Calu3 (cell line): ENCODE measurements around the gene SLC37A3. TPM values are rescaled to one million over a fixed set of nuclear protein-coding genes. Genes with fewer than 3 reads are reported as not detected.
"Not testable (repeated sequence)": the region's sequence is repeated elsewhere in the genome, so short reads cannot be mapped to it uniquely, and the experiment has no call there.

ENCODE experiments used
- BruUV-seq: library from RNA; stranded (reverse); fragments of 400-500 nt; replicated peaks from 2 replicates; lab custom pipeline; 2021; lab: Mats Ljungman, UMichigan
- CTCF ChIA-PET: fragments of 300-600 bp; sonication (Branson Sonifier 250); formaldehyde crosslinking; loops from one replicate; lab custom pipeline; 2022; ENCODE audit warnings: antibody characterized with exemption; lab: Charles Lee
- DNase-seq: peaks from one replicate; pipeline ENCODE4 v3.0.0; 2022
- H3K27ac Mint-ChIP-seq: one replicate; pipeline ENCODE4 v1.8.0; 2022; ENCODE audit warnings: mixed read lengths; ENCODE audit not compliant: unreplicated experiment
- H3K27me3 Mint-ChIP-seq: one replicate; pipeline ENCODE4 v1.8.0; 2022; ENCODE audit warnings: mixed read lengths; ENCODE audit not compliant: unreplicated experiment
- H3K36me3 Mint-ChIP-seq: one replicate; pipeline ENCODE4 v1.8.0; 2022; ENCODE audit warnings: mild to moderate bottlenecking, moderate library complexity, mixed read lengths; ENCODE audit not compliant: insufficient read depth, unreplicated experiment
- H3K4me1 Mint-ChIP-seq: one replicate; pipeline ENCODE4 v1.8.0; 2022; ENCODE audit warnings: mild to moderate bottlenecking, low read depth, mixed read lengths; ENCODE audit not compliant: unreplicated experiment
- H3K4me3 Mint-ChIP-seq: one replicate; pipeline ENCODE4 v1.8.0; 2022; ENCODE audit warnings: mild to moderate bottlenecking, low read depth, moderate library complexity, mixed read lengths; ENCODE audit not compliant: unreplicated experiment
- H3K9me3 Mint-ChIP-seq: one replicate; pipeline ENCODE4 v1.8.0; 2022; ENCODE audit warnings: low read depth, mixed read lengths; ENCODE audit not compliant: unreplicated experiment
- CTCF ChIP-seq: fragments of 200-600 bp; IDR thresholded peaks from one replicate; pipeline ENCODE4 v1.8.0; 2022; ENCODE audit warnings: antibody characterized with exemption; ENCODE audit not compliant: unreplicated experiment
- intact Hi-C: fragments of 100-400 bp; cut with micrococcal nuclease; formaldehyde crosslinking; loops from one replicate; pipeline ENCODE4 v1.10.0; 2022; ENCODE audit not compliant: unreplicated experiment
- total RNA-seq: library from RNA; stranded (reverse); gene quantifications from 2 replicates; pipeline ENCODE4 v1.2.3, GENCODE V29; 2022

SLC37A3 gene
- total RNA-seq, 1 experiment from 2014 or later: 65.2 TPM

GRCh38 chr7:140324714-140325113 lies 73.6 kb downstream of the SLC37A3 start:
- Mint-ChIP-seq H3K4me3 (no peak overlapping the region), H3K4me1 (no peaks in the 10 kb centered on the region), H3K36me3 (no peaks in the 10 kb centered on the region), H3K27ac (no peak overlapping the region), H3K9me3 (no peaks in the 10 kb centered on the region), H3K27me3 (no peaks in the 10 kb centered on the region)
- intact Hi-C loops: loop anchor here (5.0 kb wide), 1 partner anchor 92 kb away; no protein-coding TSS in a partner anchor
- no peak for DNase-seq
- no peak for TF ChIP-seq CTCF
- no TSS peak for BruUV-seq
- CTCF ChIA-PET: no interaction called here

DNA sequence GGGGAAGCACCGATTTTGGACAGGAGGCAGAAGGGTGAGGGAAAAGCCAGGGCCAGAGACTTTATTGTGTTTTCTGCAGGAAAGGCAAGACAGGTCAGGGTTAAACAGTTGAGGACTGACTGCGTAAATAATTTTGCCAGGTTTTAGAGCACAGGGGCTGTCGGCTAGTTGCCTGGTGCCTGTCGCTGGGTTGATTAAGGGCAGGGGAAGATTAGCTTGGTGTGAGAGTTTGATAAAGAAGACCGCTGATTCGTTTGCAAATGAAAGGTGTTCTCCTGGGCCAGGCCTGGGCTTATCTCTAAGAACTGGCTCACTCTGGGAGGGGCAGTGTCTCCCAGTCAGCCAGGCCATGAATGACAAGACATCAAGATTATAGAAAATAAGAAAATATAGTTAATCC lies 75.6 kb downstream of the SLC37A3 start:
- peaks cover under 1% of the 10 kb centered on the region for H3K9me3 Mint-ChIP-seq
- no peak for TF ChIP-seq CTCF
- H3K36me3 Mint-ChIP-seq: no peaks in the 10 kb centered on the region
- no peak for DNase-seq
- no peak overlapping the region for H3K27ac Mint-ChIP-seq
- H3K4me3 Mint-ChIP-seq: no peak overlapping the region
- H3K4me1 Mint-ChIP-seq: no peaks in the 10 kb centered on the region
- no TSS peak for BruUV-seq
- H3K27me3 Mint-ChIP-seq: no peaks in the 10 kb centered on the region
- intact Hi-C loops: no loop called here
- CTCF ChIA-PET: interaction anchor here (0.6 kb wide), 1 partner anchor 56 kb away, joined by 3 read pairs; no protein-coding TSS in a partner anchor

- H3K27me3 Mint-ChIP-seq, CTCF ChIA-PET, intact Hi-C loops, H3K4me3 Mint-ChIP-seq, H3K9me3 Mint-ChIP-seq, H3K27ac Mint-ChIP-seq, DNase-seq, H3K36me3 Mint-ChIP-seq, BruUV-seq: not testable (repeated sequence)
- peaks cover 22% of the 10 kb centered on the region for H3K4me1 Mint-ChIP-seq
Observed at GRCh38 chr7:140320078-140320477, 78.3 kb downstream of the SLC37A3 start.

- no peak for TF ChIP-seq CTCF
- DNase-seq: no peak
- Mint-ChIP-seq H3K9me3 (peaks cover 3% of the 10 kb centered on the region), H3K4me1 (peaks cover 23% of the 10 kb centered on the region), H3K4me3 (no peak overlapping the region), H3K36me3 (no peaks in the 10 kb centered on the region), H3K27ac (no peak overlapping the region), H3K27me3 (no peaks in the 10 kb centered on the region)
- no TSS peak for BruUV-seq
- intact Hi-C loops: no loop called here
- CTCF ChIA-PET: no interaction called here
Observed at GRCh38 chr7:140317999-140318398, 80.3 kb downstream of the SLC37A3 start.

DNA sequence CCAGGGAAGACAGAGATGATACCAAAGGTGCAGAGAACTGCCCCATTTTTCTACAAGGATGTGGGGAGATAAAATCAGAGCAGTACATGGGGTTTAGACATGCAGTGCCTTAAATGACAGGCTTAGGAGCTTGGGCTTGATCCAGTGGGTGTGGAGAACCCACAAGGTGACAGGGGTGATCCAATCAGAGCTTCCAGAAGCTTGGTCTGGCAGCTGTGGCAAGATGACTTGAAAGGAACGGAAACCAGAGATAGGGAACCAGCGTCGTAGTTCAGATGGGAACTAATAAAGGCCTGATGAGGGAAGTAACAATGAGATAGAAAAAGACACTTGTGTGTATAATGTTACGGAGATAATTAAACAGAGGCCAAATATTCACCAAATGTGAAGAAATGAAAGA lies 80.7 kb downstream of the SLC37A3 start:
- intact Hi-C loops: no loop called here
- BruUV-seq: no TSS peak
- CTCF ChIA-PET: interaction anchor here (0.6 kb wide), 1 partner anchor 211 kb away, joined by 3 read pairs; no protein-coding TSS in a partner anchor
- Mint-ChIP-seq H3K9me3 (peaks cover 8% of the 10 kb centered on the region), H3K36me3 (no peaks in the 10 kb centered on the region), H3K27me3 (no peaks in the 10 kb centered on the region), H3K4me3 (no peak overlapping the region), H3K27ac (no peak overlapping the region), H3K4me1 (peaks cover 23% of the 10 kb centered on the region)
- DNase-seq: no peak
- no peak for TF ChIP-seq CTCF
